Endothelial cell (in vitro differentiated cells): ENCODE data around the gene CHCHD1. TPM values are rescaled to one million over a fixed set of nuclear protein-coding genes. Genes with fewer than 3 reads are reported as not detected.
A peak's percentile ranks its signal among the peaks of the same experiment; 100 is the strongest.

ENCODE experiments used
- DNase-seq: peaks from one replicate; pipeline ENCODE4 v3.0.0; 2021; ENCODE audit warnings: low spot score
- H3K27ac Mint-ChIP-seq: one replicate; pipeline ENCODE4 v1.8.0; 2021; ENCODE audit warnings: mixed read lengths, inconsistent platforms; ENCODE audit not compliant: unreplicated experiment
- H3K27me3 Mint-ChIP-seq: one replicate; pipeline ENCODE4 v1.8.0; 2021; ENCODE audit warnings: mild to moderate bottlenecking, moderate library complexity, mixed read lengths, inconsistent platforms; ENCODE audit not compliant: unreplicated experiment
- H3K36me3 Mint-ChIP-seq: one replicate; pipeline ENCODE4 v1.8.0; 2021; ENCODE audit warnings: mild to moderate bottlenecking, low read depth, mixed read lengths, inconsistent platforms; ENCODE audit not compliant: unreplicated experiment
- H3K4me1 Mint-ChIP-seq: one replicate; pipeline ENCODE4 v1.8.0; 2021; ENCODE audit warnings: mild to moderate bottlenecking, mixed read lengths, inconsistent platforms; ENCODE audit not compliant: unreplicated experiment
- H3K4me3 Mint-ChIP-seq: one replicate; pipeline ENCODE4 v1.8.0; 2021; ENCODE audit warnings: mild to moderate bottlenecking, mixed read lengths, inconsistent platforms; ENCODE audit not compliant: unreplicated experiment
- H3K9me3 Mint-ChIP-seq: one replicate; pipeline ENCODE4 v1.8.0; 2021; ENCODE audit warnings: mixed read lengths, inconsistent platforms; ENCODE audit not compliant: unreplicated experiment
- CTCF ChIP-seq: fragments of 200-600 bp; sonication (generic); IDR thresholded peaks from one replicate; pipeline ENCODE4 v1.5.0; 2021; ENCODE audit warnings: antibody characterized with exemption; ENCODE audit not compliant: unreplicated experiment
- total RNA-seq: library from RNA; stranded (reverse); fragmentation: NEBNext Ultra II Directional; extraction: Animal tissue kit (Norgen Biotek cat#: 25700); gene quantifications from one replicate; pipeline ENCODE4 v1.2.1, GENCODE V29; 2021; ENCODE audit not compliant: unreplicated experiment

CHCHD1 gene
- total RNA-seq, 1 donor from 2014 or later = 22.5 TPM

GRCh38 chr10:73802276-73802991 lies 20.6 kb downstream of the CHCHD1 start:
- Mint-ChIP-seq H3K4me3 (peak overlapping the region; percentile 15), H3K4me1 (peaks cover 11% of the 10 kb centered on the region), H3K27me3 (peaks cover 13% of the 10 kb centered on the region), H3K9me3 (no peaks in the 10 kb centered on the region), H3K36me3 (peaks cover 57% of the 10 kb centered on the region), H3K27ac (no peak overlapping the region)
- TF ChIP-seq CTCF = no peak
- DNase-seq = no peak

GRCh38 chr10:73803680-73804286 lies 21.9 kb downstream of the CHCHD1 start:
- no peak for TF ChIP-seq CTCF
- peaks cover 9% of the 10 kb centered on the region for H3K27me3 Mint-ChIP-seq
- no peak for DNase-seq
- H3K36me3 Mint-ChIP-seq = peaks cover 51% of the 10 kb centered on the region
- no peaks in the 10 kb centered on the region for H3K9me3 Mint-ChIP-seq
- peak overlapping the region; percentile 60 for H3K4me3 Mint-ChIP-seq
- H3K4me1 Mint-ChIP-seq = peaks cover 14% of the 10 kb centered on the region
- H3K27ac Mint-ChIP-seq = peak overlapping the region; percentile 57

- no peak for TF ChIP-seq CTCF
- Mint-ChIP-seq H3K4me1 (peaks cover 23% of the 10 kb centered on the region), H3K27ac (peak overlapping the region; percentile 84), H3K9me3 (no peaks in the 10 kb centered on the region), H3K36me3 (peaks cover 51% of the 10 kb centered on the region), H3K4me3 (peak overlapping the region; percentile 43), H3K27me3 (peaks cover 15% of the 10 kb centered on the region)
- DNase-seq = no peak
These were observed 24.5 kb downstream of the CHCHD1 start for GRCh38 chr10:73806176-73806950.

GRCh38 chr10:73807471-73807870 lies 25.6 kb downstream of the CHCHD1 start:
- no peaks in the 10 kb centered on the region for H3K9me3 Mint-ChIP-seq
- H3K36me3 Mint-ChIP-seq = peaks cover 49% of the 10 kb centered on the region

More at GRCh38 chr10:73807471-73807870, 25.6 kb downstream of the CHCHD1 start:
- Mint-ChIP-seq H3K27ac (no peak overlapping the region), H3K4me3 (no peak overlapping the region), H3K4me1 (peaks cover 23% of the 10 kb centered on the region), H3K27me3 (peaks cover 11% of the 10 kb centered on the region)
- TF ChIP-seq CTCF = no peak
- DNase-seq = no peak
